Fibroblast of lung (primary cell): ENCODE measurements around the gene PDXDC1.
"Not testable (repeated sequence)": the region's sequence is repeated elsewhere in the genome, so short reads cannot be mapped to it uniquely, and the experiment has no call there.

Experiments used
- EZH2 ChIP-seq: IDR thresholded peaks from 2 replicates; pipeline ENCODE4 v1.5.1; 2012; ENCODE audit warnings: low read length, control low read depth, mild to moderate bottlenecking; ENCODE audit errors: missing control alignments
- TF ChIP-seq, protein P1 (sequence below), 2 donors: IDR thresholded peaks in 1 of 2; conservative IDR thresholded peaks in 1 of 2; 1 replicate in 1 of 2; 2 replicates in 1 of 2; pipeline ENCODE4 v1.5.1; 2011 to 2012; ENCODE audit warnings: low read length in 2 of 2, control low read depth in 1 of 2, inconsistent platforms in 1 of 2, low read depth in 1 of 2, mild to moderate bottlenecking in 1 of 2

DNA sequence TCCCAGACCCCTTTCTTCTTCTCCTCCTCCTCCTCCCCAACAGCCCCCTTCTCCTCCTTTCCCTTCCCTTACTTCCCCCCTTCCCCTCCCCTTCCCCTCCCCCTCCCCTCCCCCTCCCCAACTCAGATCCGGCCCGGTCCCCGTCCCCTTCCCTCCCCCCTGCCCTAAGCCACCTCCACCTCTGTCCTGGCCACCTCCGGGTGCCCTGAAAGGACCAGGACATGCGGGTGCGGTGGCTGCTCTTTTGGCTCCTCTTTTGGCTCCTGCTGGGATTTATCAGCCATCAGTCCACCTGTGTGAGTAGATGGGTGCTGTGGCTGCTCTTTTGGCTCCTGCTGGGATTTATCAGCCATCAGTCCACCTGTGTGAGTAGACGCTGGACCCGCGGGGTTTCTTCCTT lies 36.8 kb upstream of the PDXDC1 start:
- TF ChIP-seq, protein P1, sequence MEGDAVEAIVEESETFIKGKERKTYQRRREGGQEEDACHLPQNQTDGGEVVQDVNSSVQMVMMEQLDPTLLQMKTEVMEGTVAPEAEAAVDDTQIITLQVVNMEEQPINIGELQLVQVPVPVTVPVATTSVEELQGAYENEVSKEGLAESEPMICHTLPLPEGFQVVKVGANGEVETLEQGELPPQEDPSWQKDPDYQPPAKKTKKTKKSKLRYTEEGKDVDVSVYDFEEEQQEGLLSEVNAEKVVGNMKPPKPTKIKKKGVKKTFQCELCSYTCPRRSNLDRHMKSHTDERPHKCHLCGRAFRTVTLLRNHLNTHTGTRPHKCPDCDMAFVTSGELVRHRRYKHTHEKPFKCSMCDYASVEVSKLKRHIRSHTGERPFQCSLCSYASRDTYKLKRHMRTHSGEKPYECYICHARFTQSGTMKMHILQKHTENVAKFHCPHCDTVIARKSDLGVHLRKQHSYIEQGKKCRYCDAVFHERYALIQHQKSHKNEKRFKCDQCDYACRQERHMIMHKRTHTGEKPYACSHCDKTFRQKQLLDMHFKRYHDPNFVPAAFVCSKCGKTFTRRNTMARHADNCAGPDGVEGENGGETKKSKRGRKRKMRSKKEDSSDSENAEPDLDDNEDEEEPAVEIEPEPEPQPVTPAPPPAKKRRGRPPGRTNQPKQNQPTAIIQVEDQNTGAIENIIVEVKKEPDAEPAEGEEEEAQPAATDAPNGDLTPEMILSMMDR (conservative IDR thresholded peaks at IDR 0.05 in 1 of 2, IDR thresholded peaks at IDR 0.05 in 1 of 2; ENCODE audit: low read depth in 1 of 2, low read length in 2 of 2): not testable (repeated sequence)
- not testable (repeated sequence) for TF ChIP-seq EZH2
